Measurements from ENCODE around the gene ERBB4. TPM values are rescaled to one million over a fixed set of nuclear protein-coding genes. Genes with fewer than 3 reads are reported as not detected.

The ERBB4 gene
- total and polyA plus RNA-seq, 10 of the 15 experiments (the other 5 are each of a cell fraction or from before 2014, with no cell fraction given), result under 0.01 to 0.23 (median 0.01) TPM; not detected in 4

DNA sequence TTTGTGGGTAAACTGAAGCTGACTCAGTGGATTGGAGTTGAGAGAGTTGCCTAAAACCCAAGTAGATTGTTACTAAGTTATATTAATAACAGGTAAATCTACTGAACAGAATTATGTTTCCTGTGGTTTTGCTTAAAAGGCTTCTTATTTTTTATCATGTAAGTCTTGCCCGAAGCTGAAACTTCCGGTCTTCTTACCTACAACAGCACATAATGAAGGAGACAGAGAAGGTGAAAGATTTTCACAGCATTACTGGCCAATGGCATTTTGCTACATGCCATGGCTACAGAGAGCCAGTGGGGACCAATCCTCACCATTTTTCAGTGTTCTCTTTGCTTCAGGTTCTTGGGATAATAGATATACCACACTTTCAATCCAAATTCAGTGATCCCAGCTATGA is 220.0 kb downstream of the ERBB4 start:
- Histone ChIP-seq H3K79me2 (ENCODE audit: control insufficient read depth, insufficient read depth, low read length) (no peaks in the 10 kb centered on the region), H3K4me3 (no peak overlapping the region), H3K4me1 (ENCODE audit: control insufficient read depth, insufficient read depth, low read length) (no peaks in the 10 kb centered on the region), H3K27ac (ENCODE audit: control insufficient read depth, insufficient read depth) (no peak overlapping the region), H3K36me3 (ENCODE audit: control insufficient read depth in 2 of 2, insufficient read depth in 2 of 2, low read length in 1 of 2) (no peaks in the 10 kb centered on the region), H3K9ac (ENCODE audit: control insufficient read depth, insufficient read depth, low read length) (no peak overlapping the region), H2AFZ (ENCODE audit: control insufficient read depth, low read depth, low read length) (no peak overlapping the region), H3K27me3 (replicated peaks in 1 of 2; ENCODE audit: control insufficient read depth in 2 of 2, insufficient read depth in 2 of 2, low read length in 1 of 2) (no peaks in the 10 kb centered on the region; a peak in 1 of 4 replicates), H3K4me2 (ENCODE audit: control insufficient read depth, insufficient read depth) (no peak overlapping the region), H3K9me3 (replicated peaks; ENCODE audit: control insufficient read depth, insufficient read depth, low read length) (no peaks in the 10 kb centered on the region), H4K20me1 (ENCODE audit: control insufficient read depth, insufficient read depth) (no peaks in the 10 kb centered on the region)
- CTCF ChIA-PET, result interaction anchor here (0.6 kb wide), 1 partner anchor 516 kb away, joined by 5 read pairs; no protein-coding TSS in a partner anchor
- peak; percentile 34; the same call in 2 of the 3 replicates for ATAC-seq
- POLR2A ChIA-PET, result no interaction called here
- in situ Hi-C loops (cut with MboI) (no loop called here), intact Hi-C loops (cut with micrococcal nuclease; ENCODE audit: unreplicated experiment) (no loop called here)
- BruUV-seq (replicated peaks), result no TSS peak
- WGBS (ENCODE audit: insufficient coverage, insufficient replicate concordance, low lambda C conversion rate, missing lambda C conversion rate), result 19% methylated on average over 2 of the region's 2 CpGs
- RAD21 ChIA-PET (ENCODE audit: unreplicated experiment), result no interaction called here
- DNase-seq (ENCODE audit: low read depth, low spot score), result no peak
- SMC1A ChIA-PET (ENCODE audit: uncharacterized antibody, unreplicated experiment), result no interaction called here
- TF ChIP-seq EZH2 (IDR thresholded peaks at IDR 0.05; ENCODE audit: borderline replicate concordance, control insufficient read depth, low read depth, low read length) (no peak), HDGF (IDR thresholded peaks at IDR 0.05) (no peak), EED (IDR thresholded peaks at IDR 0.05; ENCODE audit: low read depth) (no peak), IKZF1 (conservative IDR thresholded peaks at IDR 0.05) (no peak), ZNF622 (IDR thresholded peaks at IDR 0.05) (no peak), PAX8 (IDR thresholded peaks at IDR 0.05) (no peak), SRF (IDR thresholded peaks at IDR 0.05; ENCODE audit: low read depth in 2 of 2, low read length in 2 of 2) (no peak), RFX5 (IDR thresholded peaks at IDR 0.05; ENCODE audit: low read depth, low read length) (no peak), POLR2AphosphoS2 (IDR thresholded peaks at IDR 0.05; ENCODE audit: low read depth, low read length) (no peak), BACH1 (IDR thresholded peaks at IDR 0.05; ENCODE audit: borderline replicate concordance) (no peak)
- TF ChIP-seq, protein P1, sequence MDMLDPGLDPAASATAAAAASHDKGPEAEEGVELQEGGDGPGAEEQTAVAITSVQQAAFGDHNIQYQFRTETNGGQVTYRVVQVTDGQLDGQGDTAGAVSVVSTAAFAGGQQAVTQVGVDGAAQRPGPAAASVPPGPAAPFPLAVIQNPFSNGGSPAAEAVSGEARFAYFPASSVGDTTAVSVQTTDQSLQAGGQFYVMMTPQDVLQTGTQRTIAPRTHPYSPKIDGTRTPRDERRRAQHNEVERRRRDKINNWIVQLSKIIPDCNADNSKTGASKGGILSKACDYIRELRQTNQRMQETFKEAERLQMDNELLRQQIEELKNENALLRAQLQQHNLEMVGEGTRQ (IDR thresholded peaks at IDR 0.05; ENCODE audit: borderline replicate concordance, low read depth, low read length), result no peak
- TF ChIP-seq, protein P2, sequence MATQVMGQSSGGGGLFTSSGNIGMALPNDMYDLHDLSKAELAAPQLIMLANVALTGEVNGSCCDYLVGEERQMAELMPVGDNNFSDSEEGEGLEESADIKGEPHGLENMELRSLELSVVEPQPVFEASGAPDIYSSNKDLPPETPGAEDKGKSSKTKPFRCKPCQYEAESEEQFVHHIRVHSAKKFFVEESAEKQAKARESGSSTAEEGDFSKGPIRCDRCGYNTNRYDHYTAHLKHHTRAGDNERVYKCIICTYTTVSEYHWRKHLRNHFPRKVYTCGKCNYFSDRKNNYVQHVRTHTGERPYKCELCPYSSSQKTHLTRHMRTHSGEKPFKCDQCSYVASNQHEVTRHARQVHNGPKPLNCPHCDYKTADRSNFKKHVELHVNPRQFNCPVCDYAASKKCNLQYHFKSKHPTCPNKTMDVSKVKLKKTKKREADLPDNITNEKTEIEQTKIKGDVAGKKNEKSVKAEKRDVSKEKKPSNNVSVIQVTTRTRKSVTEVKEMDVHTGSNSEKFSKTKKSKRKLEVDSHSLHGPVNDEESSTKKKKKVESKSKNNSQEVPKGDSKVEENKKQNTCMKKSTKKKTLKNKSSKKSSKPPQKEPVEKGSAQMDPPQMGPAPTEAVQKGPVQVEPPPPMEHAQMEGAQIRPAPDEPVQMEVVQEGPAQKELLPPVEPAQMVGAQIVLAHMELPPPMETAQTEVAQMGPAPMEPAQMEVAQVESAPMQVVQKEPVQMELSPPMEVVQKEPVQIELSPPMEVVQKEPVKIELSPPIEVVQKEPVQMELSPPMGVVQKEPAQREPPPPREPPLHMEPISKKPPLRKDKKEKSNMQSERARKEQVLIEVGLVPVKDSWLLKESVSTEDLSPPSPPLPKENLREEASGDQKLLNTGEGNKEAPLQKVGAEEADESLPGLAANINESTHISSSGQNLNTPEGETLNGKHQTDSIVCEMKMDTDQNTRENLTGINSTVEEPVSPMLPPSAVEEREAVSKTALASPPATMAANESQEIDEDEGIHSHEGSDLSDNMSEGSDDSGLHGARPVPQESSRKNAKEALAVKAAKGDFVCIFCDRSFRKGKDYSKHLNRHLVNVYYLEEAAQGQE (IDR thresholded peaks at IDR 0.05; ENCODE audit: low read depth, low read length), result no peak
- FAIRE-seq, result no peak
